Measurements from ENCODE around the gene TSPAN9. TPM values are rescaled to one million over a fixed set of nuclear protein-coding genes. Genes with fewer than 3 reads are reported as not detected.

The TSPAN9 gene
- total RNA-seq, 4 donors from 2014 or later = 23.4 to 43.3 (median 29.4) TPM

DNA sequence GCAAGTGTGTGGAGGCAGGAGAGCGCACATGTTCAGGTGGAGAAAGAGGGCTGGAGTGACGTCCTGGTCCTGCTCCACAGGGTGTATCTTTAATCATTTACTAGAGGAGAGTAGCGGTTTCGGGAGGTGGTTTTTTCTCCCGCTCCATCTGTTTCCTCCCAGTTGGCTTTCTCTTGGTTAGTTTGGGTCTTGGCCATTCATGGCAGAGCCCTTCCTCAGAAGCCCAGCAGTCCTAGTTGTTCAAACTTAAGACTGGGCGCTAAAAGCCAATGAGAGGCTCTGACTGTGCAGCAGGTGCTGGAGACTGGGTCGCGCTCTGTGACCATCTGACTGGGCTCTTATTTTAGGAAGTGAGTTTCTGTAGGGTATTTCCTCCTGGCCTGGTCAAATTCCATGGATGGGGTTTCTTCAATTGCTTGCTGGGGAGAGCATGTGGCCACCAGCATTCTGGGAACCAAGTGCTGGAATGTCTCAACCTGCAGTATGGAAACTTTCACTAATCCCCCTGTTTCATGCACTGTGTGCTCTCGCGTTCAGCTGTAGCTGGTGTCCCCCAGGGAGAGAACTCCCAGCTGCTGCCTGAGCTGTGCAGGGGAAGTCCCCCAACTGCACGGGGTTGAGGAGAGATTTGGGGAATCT lies 27.4 kb upstream of the TSPAN9 start:
- ATAC-seq (ENCODE audit: low FRiP score) (no peak), DNase-seq (ENCODE audit: low spot score) (no peak)
- TF ChIP-seq, protein P1, sequence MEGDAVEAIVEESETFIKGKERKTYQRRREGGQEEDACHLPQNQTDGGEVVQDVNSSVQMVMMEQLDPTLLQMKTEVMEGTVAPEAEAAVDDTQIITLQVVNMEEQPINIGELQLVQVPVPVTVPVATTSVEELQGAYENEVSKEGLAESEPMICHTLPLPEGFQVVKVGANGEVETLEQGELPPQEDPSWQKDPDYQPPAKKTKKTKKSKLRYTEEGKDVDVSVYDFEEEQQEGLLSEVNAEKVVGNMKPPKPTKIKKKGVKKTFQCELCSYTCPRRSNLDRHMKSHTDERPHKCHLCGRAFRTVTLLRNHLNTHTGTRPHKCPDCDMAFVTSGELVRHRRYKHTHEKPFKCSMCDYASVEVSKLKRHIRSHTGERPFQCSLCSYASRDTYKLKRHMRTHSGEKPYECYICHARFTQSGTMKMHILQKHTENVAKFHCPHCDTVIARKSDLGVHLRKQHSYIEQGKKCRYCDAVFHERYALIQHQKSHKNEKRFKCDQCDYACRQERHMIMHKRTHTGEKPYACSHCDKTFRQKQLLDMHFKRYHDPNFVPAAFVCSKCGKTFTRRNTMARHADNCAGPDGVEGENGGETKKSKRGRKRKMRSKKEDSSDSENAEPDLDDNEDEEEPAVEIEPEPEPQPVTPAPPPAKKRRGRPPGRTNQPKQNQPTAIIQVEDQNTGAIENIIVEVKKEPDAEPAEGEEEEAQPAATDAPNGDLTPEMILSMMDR (IDR thresholded peaks at IDR 0.05) = no peak

DNA sequence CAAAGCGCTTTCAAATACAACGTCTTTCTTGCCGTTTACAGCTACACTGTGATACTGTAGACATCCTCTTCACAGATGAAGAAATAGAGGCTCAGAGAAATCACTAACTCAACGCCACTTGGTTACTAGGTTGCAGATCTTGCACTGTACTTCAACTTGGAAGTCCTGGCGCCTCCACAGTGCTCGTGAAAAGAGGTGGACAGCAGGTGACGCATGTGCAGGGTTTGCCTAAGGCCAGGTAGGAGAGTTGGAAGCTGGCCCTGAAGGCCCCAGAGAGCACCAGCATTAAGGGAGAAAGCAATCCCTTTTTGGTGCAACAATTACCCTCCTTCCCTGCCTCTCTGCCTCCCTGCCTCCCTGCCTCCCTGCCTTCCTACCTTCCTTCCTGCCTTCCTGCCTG lies 22.8 kb upstream of the TSPAN9 start:
- no peak for ATAC-seq (ENCODE audit: low FRiP score)
- TF ChIP-seq, protein P1 (IDR thresholded peaks at IDR 0.05) = no peak

DNA sequence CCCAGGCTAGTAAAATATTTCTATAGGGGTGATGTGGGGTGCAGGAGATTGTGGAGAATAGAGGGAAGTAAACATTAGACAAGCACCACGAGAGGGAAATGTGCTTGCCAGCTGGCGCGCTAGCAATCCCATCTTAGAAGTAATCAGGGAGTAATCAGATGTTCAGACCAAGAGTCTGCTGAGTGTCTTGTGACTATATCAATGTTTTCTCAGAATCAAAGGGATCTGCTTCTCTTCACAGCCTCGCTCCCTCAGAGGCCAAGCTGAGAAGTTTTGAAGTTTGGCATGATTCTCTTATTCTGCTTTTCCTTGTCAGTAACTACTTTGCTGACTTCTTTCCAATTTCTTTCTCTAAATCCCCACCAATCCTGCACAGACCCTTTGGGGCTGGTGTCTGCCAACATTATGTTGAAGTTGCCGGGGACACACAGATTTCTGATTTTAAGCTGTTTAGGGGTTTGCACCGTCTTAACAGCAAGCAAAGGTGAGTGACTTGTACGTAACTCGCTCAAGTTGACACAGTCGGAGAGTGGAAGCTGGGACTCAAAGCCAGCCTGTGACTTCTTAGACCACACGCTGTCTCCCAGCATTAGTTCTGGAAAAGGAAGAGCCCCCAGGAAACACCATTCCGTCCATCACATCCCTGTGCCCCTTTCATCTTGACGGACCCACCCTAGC lies 22.0 kb upstream of the TSPAN9 start:
- peak; percentile 66 for ATAC-seq (ENCODE audit: low FRiP score)
- TF ChIP-seq, protein P1 (IDR thresholded peaks at IDR 0.05) = no peak
- no peak for DNase-seq (ENCODE audit: low spot score)

More for the DNA sequence above, 22.8 kb upstream of the TSPAN9 start:
- no peak for DNase-seq (ENCODE audit: low spot score)

DNA sequence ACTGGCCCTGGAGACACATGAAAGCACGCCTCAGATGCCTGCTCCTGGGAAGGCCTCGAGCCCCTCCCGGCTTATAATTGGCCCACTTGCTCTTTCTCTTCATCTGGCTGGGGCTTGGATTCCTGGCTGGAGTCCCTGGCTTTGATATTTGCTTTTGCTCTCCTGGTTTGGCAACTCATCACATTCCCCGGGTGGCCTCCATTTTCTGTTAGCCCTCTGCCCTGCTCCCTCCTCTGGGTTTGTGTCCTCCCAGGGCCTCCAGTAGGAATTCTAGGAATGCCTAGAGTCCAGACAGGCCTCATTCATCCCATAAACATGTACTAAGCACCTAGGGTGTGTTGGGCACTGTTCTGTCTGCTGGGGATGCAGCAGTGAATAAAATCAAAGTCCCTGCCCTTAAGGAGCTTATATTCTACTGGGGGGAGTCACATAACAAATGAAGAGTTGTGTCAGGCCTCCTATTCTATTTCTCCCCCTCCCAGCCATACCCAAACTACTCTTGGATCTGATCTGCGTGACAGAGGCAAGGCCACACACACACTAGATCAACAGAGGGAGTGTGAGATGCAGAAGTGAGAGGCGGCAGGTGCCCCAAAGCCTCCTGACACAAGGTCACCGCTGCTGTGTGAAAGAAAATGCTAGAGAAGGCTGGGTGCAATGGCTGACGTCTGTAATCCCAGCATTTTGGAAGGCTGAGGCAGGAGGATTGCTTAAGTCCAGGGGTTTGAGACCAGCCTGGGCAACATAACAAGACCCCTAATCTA lies 21.3 kb upstream of the TSPAN9 start:
- ATAC-seq (ENCODE audit: low FRiP score) (peak; percentile 33), DNase-seq (ENCODE audit: low spot score) (no peak)
- TF ChIP-seq, protein P1 (IDR thresholded peaks at IDR 0.05) = no peak

DNA sequence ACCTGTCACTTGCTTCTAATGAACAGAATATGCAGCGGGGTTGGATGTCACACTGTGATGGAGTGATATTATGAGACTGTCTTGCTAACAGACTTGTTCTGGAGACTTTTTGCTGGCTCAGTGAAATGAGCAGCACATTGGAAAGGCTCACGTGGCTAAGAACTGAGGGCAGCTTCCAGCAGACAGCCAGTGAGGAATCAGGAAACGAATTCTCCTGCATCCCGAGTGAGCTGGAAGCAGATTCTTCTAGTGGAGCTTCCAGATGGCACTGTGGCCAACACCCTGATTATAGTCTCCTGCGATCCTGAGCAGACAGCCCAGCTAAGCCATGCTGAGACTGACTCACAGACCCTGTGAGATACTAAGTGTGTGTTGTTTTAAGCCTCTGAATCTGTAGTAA lies 16.1 kb upstream of the TSPAN9 start:
- DNase-seq (ENCODE audit: low spot score) = no peak
- ATAC-seq (ENCODE audit: low FRiP score) = no peak
- TF ChIP-seq, protein P1 (IDR thresholded peaks at IDR 0.05) = no peak

DNA sequence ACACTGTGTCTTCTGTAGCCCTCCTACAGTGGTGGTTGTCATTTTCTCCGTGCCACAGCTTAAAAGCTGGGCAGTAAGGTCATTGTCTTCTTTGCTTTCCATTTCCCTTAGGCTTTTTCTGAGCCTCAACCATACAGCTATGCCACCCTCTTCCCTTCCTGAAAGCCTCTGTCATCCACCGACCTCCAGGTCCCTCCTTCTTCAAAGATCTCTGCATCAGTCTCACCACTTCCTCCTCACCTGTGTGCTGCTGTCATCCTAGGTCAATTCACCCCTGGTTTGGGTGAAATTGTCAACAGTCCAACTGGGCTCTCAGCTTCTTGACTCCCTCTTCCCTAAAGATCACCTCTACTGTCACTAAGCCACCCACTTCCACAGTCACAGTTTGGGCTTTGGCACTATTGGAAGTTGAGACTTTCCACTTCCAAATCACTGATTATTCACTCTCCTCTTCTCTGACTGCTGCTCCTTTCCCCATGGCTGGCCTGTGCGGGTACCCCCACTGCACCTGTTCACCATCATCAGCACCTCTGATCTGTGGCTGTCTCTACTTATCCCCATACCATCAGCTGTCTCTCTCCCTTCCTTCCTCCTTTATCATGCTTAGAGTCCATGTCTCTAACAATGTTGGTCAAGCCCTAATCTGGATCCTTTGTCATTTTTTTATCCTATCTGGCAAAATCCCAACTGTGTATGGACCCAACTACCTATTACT lies 15.5 kb upstream of the TSPAN9 start:
- no peak for ATAC-seq (ENCODE audit: low FRiP score)
- TF ChIP-seq, protein P1 (IDR thresholded peaks at IDR 0.05) = no peak
- no peak for DNase-seq (ENCODE audit: low spot score)

Measured in omental fat pad (tissue), 4 donors.